ENCODE data around the gene CFAP119. TPM values are rescaled to one million over a fixed set of nuclear protein-coding genes. Genes with fewer than 3 reads are reported as not detected.

The CFAP119 gene
- total and polyA plus RNA-seq, 9 of the 15 experiments (the other 6 are each of a cell fraction or from before 2014, with no cell fraction given): 5.5 to 33.7 (median 9.6) TPM

DNA sequence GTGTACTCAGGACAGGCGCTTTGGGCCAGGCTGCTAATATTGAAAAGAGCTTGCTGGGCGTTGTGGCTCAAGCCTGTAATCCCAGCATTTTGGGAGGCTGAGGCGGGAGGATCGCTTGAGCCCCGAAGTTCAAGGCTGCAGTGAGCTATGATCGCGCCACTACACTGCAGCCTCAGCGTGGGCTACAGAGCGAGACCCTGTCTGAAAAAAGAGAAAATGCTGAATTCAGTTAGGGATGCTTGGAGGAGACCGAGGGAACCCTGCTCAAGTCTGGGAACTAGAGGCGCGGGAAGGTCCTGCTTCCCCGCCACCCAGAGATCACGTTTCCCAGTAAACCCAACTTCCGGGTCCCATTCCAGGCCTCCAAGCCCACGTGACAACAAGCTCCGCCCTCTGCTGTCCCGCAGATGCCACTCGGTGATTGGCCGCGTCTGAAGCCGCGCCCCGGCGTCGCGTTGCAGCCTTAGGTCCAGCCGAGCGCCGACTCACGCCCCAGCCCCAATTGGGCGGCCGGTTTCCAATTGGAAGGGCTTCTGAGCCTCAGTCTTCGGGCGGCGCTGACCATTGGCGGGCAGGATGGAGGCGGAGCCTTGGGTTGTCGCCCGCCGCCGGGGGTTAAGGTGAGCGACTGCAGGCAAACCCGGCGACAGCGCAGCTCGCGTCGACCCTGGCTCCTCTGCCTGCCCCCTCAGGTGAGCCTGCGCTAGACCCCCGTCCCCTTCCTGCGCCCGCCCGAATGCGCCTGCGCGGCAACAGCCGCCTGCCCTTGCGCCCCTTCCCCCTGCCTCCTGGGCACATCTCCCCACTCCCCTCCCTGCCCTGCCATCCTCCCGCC lies 13.8 kb downstream of the CFAP119 start, which contains the start of gene PHKG2 (continued):
- TF ChIP-seq SAFB (IDR thresholded peaks at IDR 0.05; ENCODE audit: borderline replicate concordance, low read depth, low read length): no peak
- no peak for TF ChIP-seq KDM1A (IDR thresholded peaks at IDR 0.05)
- no peak for TF ChIP-seq LEF1 (IDR thresholded peaks at IDR 0.05)
- TF ChIP-seq MCM2 (IDR thresholded peaks at IDR 0.05; ENCODE audit: low read depth): no peak
- TF ChIP-seq DMBX1 (CRISPR knock-in tag; IDR thresholded peaks at IDR 0.05; ENCODE audit: borderline replicate concordance): 0 out of 2 replicates have a peak, but pooled peaks have one; percentile 27
- TF ChIP-seq ZNF584 (CRISPR knock-in tag; IDR thresholded peaks at IDR 0.05; ENCODE audit: low read depth): no peak
- TF ChIP-seq, protein P1, sequence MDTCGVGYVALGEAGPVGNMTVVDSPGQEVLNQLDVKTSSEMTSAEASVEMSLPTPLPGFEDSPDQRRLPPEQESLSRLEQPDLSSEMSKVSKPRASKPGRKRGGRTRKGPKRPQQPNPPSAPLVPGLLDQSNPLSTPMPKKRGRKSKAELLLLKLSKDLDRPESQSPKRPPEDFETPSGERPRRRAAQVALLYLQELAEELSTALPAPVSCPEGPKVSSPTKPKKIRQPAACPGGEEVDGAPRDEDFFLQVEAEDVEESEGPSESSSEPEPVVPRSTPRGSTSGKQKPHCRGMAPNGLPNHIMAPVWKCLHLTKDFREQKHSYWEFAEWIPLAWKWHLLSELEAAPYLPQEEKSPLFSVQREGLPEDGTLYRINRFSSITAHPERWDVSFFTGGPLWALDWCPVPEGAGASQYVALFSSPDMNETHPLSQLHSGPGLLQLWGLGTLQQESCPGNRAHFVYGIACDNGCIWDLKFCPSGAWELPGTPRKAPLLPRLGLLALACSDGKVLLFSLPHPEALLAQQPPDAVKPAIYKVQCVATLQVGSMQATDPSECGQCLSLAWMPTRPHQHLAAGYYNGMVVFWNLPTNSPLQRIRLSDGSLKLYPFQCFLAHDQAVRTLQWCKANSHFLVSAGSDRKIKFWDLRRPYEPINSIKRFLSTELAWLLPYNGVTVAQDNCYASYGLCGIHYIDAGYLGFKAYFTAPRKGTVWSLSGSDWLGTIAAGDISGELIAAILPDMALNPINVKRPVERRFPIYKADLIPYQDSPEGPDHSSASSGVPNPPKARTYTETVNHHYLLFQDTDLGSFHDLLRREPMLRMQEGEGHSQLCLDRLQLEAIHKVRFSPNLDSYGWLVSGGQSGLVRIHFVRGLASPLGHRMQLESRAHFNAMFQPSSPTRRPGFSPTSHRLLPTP (IDR thresholded peaks at IDR 0.05; ENCODE audit: borderline replicate concordance, extremely low read depth, insufficient read length): no peak
- no peak for TF ChIP-seq ZNF253 (CRISPR knock-in tag; conservative IDR thresholded peaks at IDR 0.05)
- TF ChIP-seq, protein P2, sequence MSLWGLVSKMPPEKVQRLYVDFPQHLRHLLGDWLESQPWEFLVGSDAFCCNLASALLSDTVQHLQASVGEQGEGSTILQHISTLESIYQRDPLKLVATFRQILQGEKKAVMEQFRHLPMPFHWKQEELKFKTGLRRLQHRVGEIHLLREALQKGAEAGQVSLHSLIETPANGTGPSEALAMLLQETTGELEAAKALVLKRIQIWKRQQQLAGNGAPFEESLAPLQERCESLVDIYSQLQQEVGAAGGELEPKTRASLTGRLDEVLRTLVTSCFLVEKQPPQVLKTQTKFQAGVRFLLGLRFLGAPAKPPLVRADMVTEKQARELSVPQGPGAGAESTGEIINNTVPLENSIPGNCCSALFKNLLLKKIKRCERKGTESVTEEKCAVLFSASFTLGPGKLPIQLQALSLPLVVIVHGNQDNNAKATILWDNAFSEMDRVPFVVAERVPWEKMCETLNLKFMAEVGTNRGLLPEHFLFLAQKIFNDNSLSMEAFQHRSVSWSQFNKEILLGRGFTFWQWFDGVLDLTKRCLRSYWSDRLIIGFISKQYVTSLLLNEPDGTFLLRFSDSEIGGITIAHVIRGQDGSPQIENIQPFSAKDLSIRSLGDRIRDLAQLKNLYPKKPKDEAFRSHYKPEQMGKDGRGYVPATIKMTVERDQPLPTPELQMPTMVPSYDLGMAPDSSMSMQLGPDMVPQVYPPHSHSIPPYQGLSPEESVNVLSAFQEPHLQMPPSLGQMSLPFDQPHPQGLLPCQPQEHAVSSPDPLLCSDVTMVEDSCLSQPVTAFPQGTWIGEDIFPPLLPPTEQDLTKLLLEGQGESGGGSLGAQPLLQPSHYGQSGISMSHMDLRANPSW (CRISPR knock-in tag; IDR thresholded peaks at IDR 0.05): no peak; the same call in 1 of the 2 replicates
- no peak for TF ChIP-seq HMG20A (CRISPR knock-in tag; conservative IDR thresholded peaks at IDR 0.05)
- no peak for TF ChIP-seq THRAP3 (IDR thresholded peaks at IDR 0.05; ENCODE audit: borderline replicate concordance)
- TF ChIP-seq NFIC (IDR thresholded peaks at IDR 0.05): no peak
- TF ChIP-seq ZNF586 (CRISPR knock-in tag; conservative IDR thresholded peaks at IDR 0.05): no peak
- no peak for TF ChIP-seq ZNF561 (CRISPR knock-in tag; conservative IDR thresholded peaks at IDR 0.05)
- TF ChIP-seq GTF2E2 (tag; IDR thresholded peaks at IDR 0.05): peak; percentile 74; the same call in 1 of the 2 replicates
- TF ChIP-seq, protein P3, sequence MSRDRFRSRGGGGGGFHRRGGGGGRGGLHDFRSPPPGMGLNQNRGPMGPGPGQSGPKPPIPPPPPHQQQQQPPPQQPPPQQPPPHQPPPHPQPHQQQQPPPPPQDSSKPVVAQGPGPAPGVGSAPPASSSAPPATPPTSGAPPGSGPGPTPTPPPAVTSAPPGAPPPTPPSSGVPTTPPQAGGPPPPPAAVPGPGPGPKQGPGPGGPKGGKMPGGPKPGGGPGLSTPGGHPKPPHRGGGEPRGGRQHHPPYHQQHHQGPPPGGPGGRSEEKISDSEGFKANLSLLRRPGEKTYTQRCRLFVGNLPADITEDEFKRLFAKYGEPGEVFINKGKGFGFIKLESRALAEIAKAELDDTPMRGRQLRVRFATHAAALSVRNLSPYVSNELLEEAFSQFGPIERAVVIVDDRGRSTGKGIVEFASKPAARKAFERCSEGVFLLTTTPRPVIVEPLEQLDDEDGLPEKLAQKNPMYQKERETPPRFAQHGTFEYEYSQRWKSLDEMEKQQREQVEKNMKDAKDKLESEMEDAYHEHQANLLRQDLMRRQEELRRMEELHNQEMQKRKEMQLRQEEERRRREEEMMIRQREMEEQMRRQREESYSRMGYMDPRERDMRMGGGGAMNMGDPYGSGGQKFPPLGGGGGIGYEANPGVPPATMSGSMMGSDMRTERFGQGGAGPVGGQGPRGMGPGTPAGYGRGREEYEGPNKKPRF (IDR thresholded peaks at IDR 0.05; ENCODE audit: low read depth, low read length): no peak
- TF ChIP-seq SRSF3 (IDR thresholded peaks at IDR 0.05; ENCODE audit: insufficient read depth, low read length): no peak
- TF ChIP-seq, protein P4, sequence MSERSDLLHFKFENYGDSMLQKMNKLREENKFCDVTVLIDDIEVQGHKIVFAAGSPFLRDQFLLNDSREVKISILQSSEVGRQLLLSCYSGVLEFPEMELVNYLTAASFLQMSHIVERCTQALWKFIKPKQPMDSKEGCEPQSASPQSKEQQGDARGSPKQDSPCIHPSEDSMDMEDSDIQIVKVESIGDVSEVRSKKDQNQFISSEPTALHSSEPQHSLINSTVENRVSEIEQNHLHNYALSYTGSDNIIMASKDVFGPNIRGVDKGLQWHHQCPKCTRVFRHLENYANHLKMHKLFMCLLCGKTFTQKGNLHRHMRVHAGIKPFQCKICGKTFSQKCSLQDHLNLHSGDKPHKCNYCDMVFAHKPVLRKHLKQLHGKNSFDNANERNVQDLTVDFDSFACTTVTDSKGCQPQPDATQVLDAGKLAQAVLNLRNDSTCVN (CRISPR knock-in tag; IDR thresholded peaks at IDR 0.05): no peak; the same call in 1 of the 2 replicates
- peak; percentile 69 for TF ChIP-seq NFYB (IDR thresholded peaks at IDR 0.05; ENCODE audit: extremely low read depth, insufficient read length)

Measured in K562 (cell line).